Liver (tissue), 9 donors: ENCODE measurements around the gene NCKIPSD. TPM values are rescaled to one million over a fixed set of nuclear protein-coding genes. Genes with fewer than 3 reads are reported as not detected.

ENCODE experiments used
- DNase-seq: peaks from one replicate; pipeline ENCODE4 v3.0.0-alpha.2; 2017; ENCODE audit warnings: low spot score
- H3K27ac ChIP-seq, 2 donors: one replicate each; pipeline ENCODE4 v1.7.0; 2013; ENCODE audit warnings: inconsistent platforms in 2 of 2, low read length in 2 of 2, control low read depth in 1 of 2, low read depth in 1 of 2, mild to moderate bottlenecking in 1 of 2
- H3K27me3 ChIP-seq, 4 donors: one replicate each; pipeline versions ENCODE4 v1.6.1 to v1.7.0; 2013; ENCODE audit warnings: low read length in 3 of 4, inconsistent platforms in 1 of 4, mild to moderate bottlenecking in 1 of 4, moderate library complexity in 1 of 4; ENCODE audit not compliant: control insufficient read depth in 4 of 4, insufficient read depth in 4 of 4
- H3K36me3 ChIP-seq, 4 donors: one replicate each; pipeline versions ENCODE4 v1.6.1 to v1.7.0; 2013; ENCODE audit warnings: low read length in 3 of 4, mild to moderate bottlenecking in 3 of 4, low read depth in 1 of 4, moderate library complexity in 1 of 4; ENCODE audit not compliant: control insufficient read depth in 4 of 4, insufficient read depth in 3 of 4
- H3K4me1 ChIP-seq, 4 donors: one replicate each; pipeline versions ENCODE4 v1.6.1 to v1.7.0; 2013; ENCODE audit warnings: low read length in 3 of 4, mild to moderate bottlenecking in 3 of 4, moderate library complexity in 1 of 4; ENCODE audit not compliant: control insufficient read depth in 4 of 4, insufficient read depth in 4 of 4
- H3K4me3 ChIP-seq, 3 donors: one replicate each; pipeline versions ENCODE4 v1.6.1 to v1.7.0; 2013; ENCODE audit warnings: low read length in 3 of 3, control low read depth in 1 of 3, low read depth in 1 of 3, mild to moderate bottlenecking in 1 of 3
- H3K9ac ChIP-seq, 2 donors: one replicate each; pipeline ENCODE4 v1.7.0; 2013; ENCODE audit warnings: low read length in 2 of 2, mild to moderate bottlenecking in 2 of 2, moderate library complexity in 2 of 2, control low read depth in 1 of 2, low read depth in 1 of 2
- H3K9me3 ChIP-seq, 4 donors: one replicate each; pipeline versions ENCODE4 v1.6.1 to v1.7.0; 2013; ENCODE audit warnings: low read length in 3 of 4; ENCODE audit not compliant: control insufficient read depth in 4 of 4
- ATF3 ChIP-seq: IDR thresholded peaks from 2 replicates; pipeline ENCODE4 v1.6.1; 2016; ENCODE audit warnings: antibody characterized with exemption
- CTCF ChIP-seq: fragments of 150-350 bp; IDR thresholded peaks from 2 replicates; pipeline ENCODE4 v1.5.1; 2017; ENCODE audit warnings: improper control_type of control experiment, low read depth, low read length; ENCODE audit not compliant: missing input control
- EGR1 ChIP-seq, 2 donors: IDR thresholded peaks; 2 replicates each; pipeline ENCODE4 v1.6.1; 2016 to 2018; ENCODE audit warnings: antibody characterized with exemption in 2 of 2, low read depth in 2 of 2
- FOXA1 ChIP-seq: IDR thresholded peaks from 2 replicates; pipeline ENCODE4 v1.6.1; 2016; ENCODE audit warnings: antibody characterized with exemption
- HNF4A ChIP-seq, 2 donors: conservative IDR thresholded peaks; 2 replicates each; pipeline ENCODE4 v1.6.1; 2016; ENCODE audit warnings: antibody characterized with exemption in 2 of 2, mild to moderate bottlenecking in 2 of 2
- HNF4G ChIP-seq: IDR thresholded peaks from 2 replicates; pipeline ENCODE4 v1.6.1; 2016; ENCODE audit warnings: antibody characterized with exemption
- JUND ChIP-seq, 2 donors: IDR thresholded peaks; 2 replicates each; pipeline ENCODE4 v1.6.1; 2016; ENCODE audit warnings: antibody characterized with exemption in 2 of 2
- NR2F2 ChIP-seq: IDR thresholded peaks from 2 replicates; pipeline ENCODE4 v1.6.1; 2016; ENCODE audit warnings: antibody characterized with exemption
- RAD21 ChIP-seq, 2 donors: IDR thresholded peaks; 2 replicates each; pipeline ENCODE4 v1.6.1; 2016; ENCODE audit warnings: antibody characterized with exemption in 2 of 2, mild to moderate bottlenecking in 2 of 2
- REST ChIP-seq: IDR thresholded peaks from 2 replicates; pipeline ENCODE4 v1.6.1; 2016; ENCODE audit warnings: antibody characterized with exemption, mild to moderate bottlenecking
- RXRA ChIP-seq, 2 donors: IDR thresholded peaks; 2 replicates each; pipeline ENCODE4 v1.6.1; 2017 to 2018; ENCODE audit warnings: antibody characterized with exemption in 2 of 2, mild to moderate bottlenecking in 1 of 2
- SP1 ChIP-seq: IDR thresholded peaks from 2 replicates; pipeline ENCODE4 v1.6.1; 2018; ENCODE audit warnings: antibody characterized with exemption, mild to moderate bottlenecking
- TAF1 ChIP-seq: conservative IDR thresholded peaks from 2 replicates; pipeline ENCODE4 v1.6.1; 2016; ENCODE audit warnings: antibody characterized with exemption, mild to moderate bottlenecking
- YY1 ChIP-seq: IDR thresholded peaks from 2 replicates; pipeline ENCODE4 v1.6.1; 2016; ENCODE audit warnings: antibody characterized with exemption, mild to moderate bottlenecking
- ZBTB33 ChIP-seq: IDR thresholded peaks from 2 replicates; pipeline ENCODE4 v1.6.1; 2016; ENCODE audit warnings: antibody characterized with exemption
- WGBS: extraction: QIAGEN DNeasy Blood & Tissue Kit; methylation state at CpG from one replicate; pipeline ENCODE4 v1.1.7; 2013; 5-methylcytosine and 5-hydroxymethylcytosine counted together
- polyA plus RNA-seq, 2 donors: library from polyadenylated mRNA; stranded (reverse) in 1 of 2; unstranded in 1 of 2; fragments of 200-250 nt in 1 of 2; fragments of >200 nt in 1 of 2; fragmentation: Nextera tagmentation in 1 of 2; extraction: Ambion mirVana in 1 of 2; gene quantifications; one replicate each; pipeline versions ENCODE4 v1.2.1 to v1.2.3, GENCODE V29; 2013 to 2015
- total RNA-seq, 2 donors: library from RNA; depleted of rRNA; stranded (reverse); fragments of >200 nt; gene quantifications; one replicate each; pipeline ENCODE4 v1.2.3, GENCODE V29; 2014
- donor health status: healthy.
- donor health status: healthy.
- donor health status: healthy.
- donor health status: healthy.
- donor health status: healthy.

Gene NCKIPSD
- total and polyA plus RNA-seq, 4 donors, result 5.9 to 12.9 (median 8.7) TPM

- DNase-seq, result no peak
- Histone ChIP-seq H3K27ac (no peak overlapping the region), H3K4me3 (no peak overlapping the region), H3K27me3 (no peaks in the 10 kb centered on the region), H3K4me1 (peaks cover 3 to 29% (median 24%) of the 10 kb centered on the region in 4 donors), H3K9ac (no peak overlapping the region), H3K36me3 (peaks cover 12 to 44% (median 17%) of the 10 kb centered on the region in 4 donors), H3K9me3 (no peaks in the 10 kb centered on the region)
- TF ChIP-seq CTCF (no peak), YY1 (no peak), HNF4G (no peak), TAF1 (no peak), ZBTB33 (no peak), NR2F2 (no peak), RXRA (IDR thresholded peaks at IDR 0.05) (no peak), JUND (IDR thresholded peaks at IDR 0.05) (no peak), EGR1 (IDR thresholded peaks at IDR 0.05; ENCODE audit: low read depth in 2 of 2) (no peak), ATF3 (no peak), HNF4A (conservative IDR thresholded peaks at IDR 0.05) (no peak), FOXA1 (no peak), RAD21 (IDR thresholded peaks at IDR 0.05) (no peak), SP1 (no peak), REST (no peak)
- WGBS, result 97% methylated on average over 17 of the region's 17 CpGs
Measured at GRCh38 chr3:48681974-48682610, 3.6 kb downstream of the NCKIPSD start.

- Histone ChIP-seq H3K9me3 (no peaks in the 10 kb centered on the region), H3K9ac (no peak overlapping the region), H3K36me3 (peaks cover 12 to 45% (median 17%) of the 10 kb centered on the region in 4 donors), H3K4me3 (no peak overlapping the region), H3K27me3 (no peaks in the 10 kb centered on the region), H3K27ac (no peak overlapping the region), H3K4me1 (peaks cover 3 to 28% (median 23%) of the 10 kb centered on the region in 4 donors)
- 95% methylated on average over 7 of the region's 7 CpGs for WGBS
- TF ChIP-seq CTCF, result no peak
- TF ChIP-seq JUND (IDR thresholded peaks at IDR 0.05), result no peak
- no peak for DNase-seq
Measured at GRCh38 chr3:48681541-48681880, 4.2 kb downstream of the NCKIPSD start.
